T47D (cell line): Measurements from ENCODE around the gene GIMAP7.

Experiments used
- DNase-seq, 2 experiments: peaks; one replicate each; pipeline versions ENCODE4 v3.0.0 to v3.0.0-alpha.2; 2011 to 2012; ENCODE audit warnings: low read depth in 1 of 2, low spot score in 1 of 2
- JUND ChIP-seq: IDR thresholded peaks from 2 replicates; pipeline ENCODE4 v1.6.1; 2012; ENCODE audit warnings: low read depth
- in situ Hi-C: cut with HindIII; loops from 2 replicates; pipeline ENCODE4 v1.10.0; 2016; ENCODE audit warnings: low sequenced_read_pairs, low pct_unique_long_range_greater_than_20kb

The GIMAP7 gene

DNA sequence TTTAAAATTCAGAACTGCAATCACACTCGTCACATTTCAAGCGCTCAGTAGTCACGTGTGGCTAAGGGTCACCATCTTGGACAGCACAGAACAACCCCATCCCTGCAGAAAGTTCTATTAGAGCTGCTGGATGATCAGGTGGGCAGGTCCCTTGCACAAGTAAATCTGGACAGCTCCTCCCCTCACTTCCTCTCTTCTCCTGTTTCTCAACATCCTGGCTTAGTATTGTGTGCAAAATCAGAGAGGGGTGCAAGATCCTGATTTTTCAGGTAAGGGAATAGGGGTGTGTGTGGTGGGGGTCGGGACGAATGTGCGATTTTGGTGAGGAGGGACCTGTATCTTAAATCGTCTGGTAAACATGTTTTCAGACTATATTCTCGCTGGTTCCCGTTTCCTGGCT is 52.5 kb downstream of the GIMAP7 start, which contains the start of gene GIMAP4:
Gene GIMAP4, plus strand, starts transcription at position 222 of the 400 bp plus-strand sequence. CDS start 2,512 bp downstream, outside the sequence.
- in situ Hi-C loops, result no loop called here
- DNase-seq, result no peak

DNA sequence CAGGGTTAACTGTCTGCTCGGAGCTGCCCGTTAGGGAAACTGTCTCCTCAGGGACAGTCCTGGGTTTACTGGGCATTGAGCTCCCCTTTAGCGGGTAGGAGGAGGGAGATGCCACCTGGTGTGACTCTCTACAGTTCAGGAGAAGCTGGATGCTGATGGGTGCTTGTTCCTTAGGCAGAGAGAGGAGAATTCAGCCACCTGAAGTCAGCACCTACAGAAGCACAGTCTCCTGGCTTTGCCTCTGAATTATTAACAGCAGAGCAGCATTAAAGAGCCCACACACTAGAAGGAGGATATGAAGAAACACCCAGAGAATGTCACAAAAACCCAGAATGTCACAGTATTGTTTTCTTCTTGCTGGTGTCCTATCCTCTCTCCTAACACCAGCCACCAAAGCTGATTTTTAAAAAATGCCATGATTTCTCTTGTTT is 53.2 kb downstream of the GIMAP7 start:
- no peak for TF ChIP-seq JUND
- no peak for DNase-seq
- in situ Hi-C loops, result no loop called here

More for the DNA sequence above, 52.5 kb downstream of the GIMAP7 start, which contains the start of gene GIMAP4:
- TF ChIP-seq JUND, result no peak

DNA sequence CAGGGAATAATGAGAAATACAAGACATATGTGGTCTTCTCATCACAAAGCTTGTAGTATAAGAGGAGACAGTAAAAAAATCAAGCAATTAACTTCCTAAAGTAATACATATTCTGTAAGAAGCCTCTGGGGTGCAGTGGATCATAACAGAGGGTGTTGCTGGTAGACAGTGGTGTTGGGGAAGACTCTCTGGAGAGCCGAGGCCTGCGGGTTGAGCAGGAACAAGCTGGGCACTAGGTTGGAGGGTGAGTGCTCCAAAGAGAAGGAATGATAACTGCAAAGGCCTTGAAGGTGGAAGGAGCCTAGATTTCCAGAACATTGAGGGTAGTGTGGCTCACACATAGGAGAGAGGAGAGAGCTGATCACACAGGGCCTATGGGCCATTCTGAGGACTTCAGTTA is 54.0 kb downstream of the GIMAP7 start:
- no peak for TF ChIP-seq JUND
- DNase-seq, result no peak
- in situ Hi-C loops, result no loop called here

DNA sequence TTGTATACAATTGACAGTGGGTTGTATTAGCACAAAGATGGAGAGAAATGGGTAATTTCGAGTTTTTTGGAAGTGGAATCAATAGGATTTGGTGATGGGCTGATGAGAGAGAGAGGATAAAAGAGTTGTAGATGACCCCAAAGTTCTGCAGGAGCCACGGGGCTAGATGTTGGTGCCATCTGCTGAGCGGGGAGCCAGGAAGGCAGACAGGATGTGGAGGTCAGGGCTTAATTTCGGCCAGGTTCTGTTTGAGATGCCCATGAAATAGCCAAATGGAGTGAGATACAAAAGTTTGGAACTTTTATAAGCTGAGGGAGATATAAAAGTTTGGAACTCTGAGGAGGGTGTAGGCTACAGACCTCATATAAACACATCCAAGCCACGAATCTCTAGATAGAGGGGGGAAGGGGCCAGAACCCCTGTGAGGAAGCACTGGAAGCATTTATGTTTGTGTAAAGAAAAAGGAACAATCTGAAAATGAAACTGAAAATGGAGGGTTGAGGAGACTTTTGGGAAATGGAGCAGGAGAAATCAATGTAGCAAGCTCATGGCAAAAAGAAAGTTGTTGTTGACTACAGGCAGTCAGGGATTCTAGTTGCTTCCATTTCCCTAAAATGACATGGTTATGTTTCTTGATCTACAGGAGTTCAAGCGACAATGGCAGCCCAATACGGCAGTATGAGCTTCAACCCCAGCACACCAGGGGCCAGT is 54.7 kb downstream of the GIMAP7 start:
- DNase-seq, result no peak
- TF ChIP-seq JUND, result no peak
- in situ Hi-C loops, result no loop called here
